22Rv1 (cell line): ENCODE results near the gene HCST.

Experiments used
- ZFX ChIP-seq: fragments of 450-650 bp; IDR thresholded peaks from 2 replicates; pipeline ENCODE4 v1.6.1; 2017; ENCODE audit warnings: antibody characterized with exemption, borderline replicate concordance
- TF ChIP-seq, protein P1 (sequence below): fragments of 450-650 bp; IDR thresholded peaks from 2 replicates; pipeline ENCODE4 v1.5.1; 2017; ENCODE audit warnings: mild to moderate bottlenecking

DNA sequence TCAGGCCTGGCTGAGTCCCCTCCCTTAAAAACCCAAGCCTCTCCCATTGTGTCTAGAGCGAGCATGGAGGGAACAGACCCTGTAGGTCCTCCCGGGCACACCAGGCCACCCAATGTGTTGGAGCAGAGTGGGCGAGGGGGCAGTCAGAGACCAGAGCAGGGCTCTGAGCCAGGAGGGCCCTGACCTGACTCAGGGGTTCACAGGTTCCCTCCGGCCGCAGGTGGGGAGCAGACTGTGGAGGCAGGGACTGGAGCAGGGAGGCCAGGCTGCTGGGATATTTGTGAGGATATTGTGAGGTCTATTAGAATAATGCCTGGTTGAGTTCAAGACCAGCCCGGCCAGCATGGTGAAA is 7.3 kb downstream of the HCST start:
- TF ChIP-seq, protein P1, sequence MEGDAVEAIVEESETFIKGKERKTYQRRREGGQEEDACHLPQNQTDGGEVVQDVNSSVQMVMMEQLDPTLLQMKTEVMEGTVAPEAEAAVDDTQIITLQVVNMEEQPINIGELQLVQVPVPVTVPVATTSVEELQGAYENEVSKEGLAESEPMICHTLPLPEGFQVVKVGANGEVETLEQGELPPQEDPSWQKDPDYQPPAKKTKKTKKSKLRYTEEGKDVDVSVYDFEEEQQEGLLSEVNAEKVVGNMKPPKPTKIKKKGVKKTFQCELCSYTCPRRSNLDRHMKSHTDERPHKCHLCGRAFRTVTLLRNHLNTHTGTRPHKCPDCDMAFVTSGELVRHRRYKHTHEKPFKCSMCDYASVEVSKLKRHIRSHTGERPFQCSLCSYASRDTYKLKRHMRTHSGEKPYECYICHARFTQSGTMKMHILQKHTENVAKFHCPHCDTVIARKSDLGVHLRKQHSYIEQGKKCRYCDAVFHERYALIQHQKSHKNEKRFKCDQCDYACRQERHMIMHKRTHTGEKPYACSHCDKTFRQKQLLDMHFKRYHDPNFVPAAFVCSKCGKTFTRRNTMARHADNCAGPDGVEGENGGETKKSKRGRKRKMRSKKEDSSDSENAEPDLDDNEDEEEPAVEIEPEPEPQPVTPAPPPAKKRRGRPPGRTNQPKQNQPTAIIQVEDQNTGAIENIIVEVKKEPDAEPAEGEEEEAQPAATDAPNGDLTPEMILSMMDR: no peak
- no peak for TF ChIP-seq ZFX
